H1 (cell line): ENCODE results near the gene ELMOD1. TPM values are rescaled to one million over a fixed set of nuclear protein-coding genes. Genes with fewer than 3 reads are reported as not detected.

Experiments
- CTCF ChIA-PET: fragments of 300-600 bp; sonication (Branson Sonifier 250); formaldehyde crosslinking; loops from one replicate; lab custom pipeline; 2021; ENCODE audit not compliant: partially characterized antibody; lab: Charles Lee
- POLR2A ChIA-PET: fragments of 300-600 bp; sonication (Branson Sonifier 250); formaldehyde crosslinking; loops from one replicate; lab custom pipeline; 2021; ENCODE audit warnings: inconsistent platforms; ENCODE audit not compliant: partially characterized antibody; lab: Charles Lee
- DNase-seq, 2 experiments: peaks; one replicate each; pipeline versions ENCODE4 v3.0.0 to v3.0.0-alpha.2; 2010 to 2022; ENCODE audit warnings: low spot score in 2 of 2, low read depth in 1 of 2, mixed read lengths in 1 of 2
- FAIRE-seq: peaks from 2 replicates; lab custom pipeline; 2011; peaks lifted over from hg19 to GRCh38; lab: Jason Lieb, UNC
- H2AFZ ChIP-seq: 2 replicates; pipeline ENCODE4 v1.8.1; 2012; ENCODE audit warnings: low read length, inconsistent platforms
- H2AK5ac ChIP-seq: 2 replicates; pipeline ENCODE4 v1.6.1; 2013; ENCODE audit warnings: low read depth, low read length
- H2BK120ac ChIP-seq: replicated peaks from 2 replicates; pipeline ENCODE3; 2013; ENCODE audit warnings: low read depth, low read length, inconsistent platforms
- H2BK12ac ChIP-seq: 2 replicates; pipeline ENCODE4 v1.6.1; 2013; ENCODE audit warnings: low read depth, low read length
- H2BK15ac ChIP-seq: 2 replicates; pipeline ENCODE4 v1.6.1; 2013; ENCODE audit warnings: low read length
- H2BK20ac ChIP-seq: 2 replicates; pipeline ENCODE4 v1.6.1; 2013; ENCODE audit warnings: low read length
- H2BK5ac ChIP-seq: 2 replicates; pipeline ENCODE4 v1.6.1; 2013; ENCODE audit warnings: low read depth, low read length
- H3K14ac ChIP-seq: 2 replicates; pipeline ENCODE4 v1.6.1; 2013; ENCODE audit warnings: inconsistent platforms; ENCODE audit not compliant: insufficient read length
- H3K18ac ChIP-seq: 2 replicates; pipeline ENCODE4 v1.6.1; 2013; ENCODE audit warnings: low read length; ENCODE audit errors: extremely low read depth
- H3K23ac ChIP-seq: 2 replicates; pipeline ENCODE4 v1.6.1; 2013; ENCODE audit warnings: inconsistent platforms; ENCODE audit not compliant: insufficient read length
- H3K23me2 ChIP-seq: 2 replicates; pipeline ENCODE4 v1.6.1; 2013; ENCODE audit warnings: low read depth, low read length
- H3K27ac ChIP-seq: 2 replicates; pipeline ENCODE4 v1.6.1; 2011; ENCODE audit warnings: low read depth, low read length, inconsistent platforms
- H3K27me3 ChIP-seq, 4 experiments: replicated peaks in 1 of 4; 1 replicate in 1 of 4; 2 replicates in 3 of 4; pipeline versions ENCODE4 v1.6.1 to v1.8.1; 2011 to 2013; ENCODE audit warnings: low read length in 3 of 4, mild to moderate bottlenecking in 3 of 4, inconsistent platforms in 2 of 4, mixed read lengths in 2 of 4, moderate library complexity in 1 of 4; ENCODE audit not compliant: control insufficient read depth in 3 of 4, insufficient read depth in 3 of 4; ENCODE audit errors: extremely low read depth in 1 of 4
- H3K36me3 ChIP-seq, 4 experiments: 2 replicates each; pipeline versions ENCODE4 v1.6.1 to v1.8.1; 2011 to 2013; ENCODE audit warnings: mild to moderate bottlenecking in 4 of 4, low read length in 3 of 4, moderate library complexity in 2 of 4, control low read depth in 1 of 4, inconsistent platforms in 1 of 4; ENCODE audit not compliant: insufficient read depth in 4 of 4, control insufficient read depth in 2 of 4
- H3K4ac ChIP-seq: replicated peaks from 2 replicates; pipeline ENCODE3; 2013; ENCODE audit warnings: low read length, low read depth, mixed read lengths, inconsistent platforms; ENCODE audit not compliant: insufficient read length
- H3K4me1 ChIP-seq, 4 experiments: replicated peaks in 1 of 4; 1 replicate in 1 of 4; 2 replicates in 3 of 4; pipeline versions ENCODE4 v1.6.1 to v1.8.1; 2011 to 2013; ENCODE audit warnings: low read length in 3 of 4, inconsistent platforms in 2 of 4, mixed read lengths in 1 of 4; ENCODE audit not compliant: insufficient read depth in 4 of 4, control insufficient read depth in 3 of 4
- H3K4me2 ChIP-seq, 2 experiments: 2 replicates each; pipeline versions ENCODE4 v1.6.1 to v1.8.1; 2011 to 2013; ENCODE audit warnings: low read depth in 2 of 2, low read length in 2 of 2, control low read depth in 1 of 2, inconsistent platforms in 1 of 2, mild to moderate bottlenecking in 1 of 2; ENCODE audit not compliant: insufficient read depth in 1 of 2
- H3K4me3 ChIP-seq, 4 experiments: fragments of 200-600, 300-600 bp in 1 of 4; sonication (generic), shearing (Covaris generic), sonication (Bioruptor Twin) in 1 of 4; 2 replicates each; pipeline versions ENCODE4 v1.5.1 to v1.8.1; 2011 to 2016; ENCODE audit warnings: low read length in 4 of 4, low read depth in 3 of 4, control low read depth in 2 of 4, inconsistent platforms in 2 of 4, mild to moderate bottlenecking in 2 of 4, mixed read lengths in 1 of 4, moderate library complexity in 1 of 4; ENCODE audit not compliant: insufficient read depth in 2 of 4; ENCODE audit errors: extremely low read depth in 1 of 4
- H3K56ac ChIP-seq: replicated peaks from 2 replicates; pipeline ENCODE3; 2013; ENCODE audit warnings: low read depth, mild to moderate bottlenecking, mixed read lengths, low read length, inconsistent platforms; ENCODE audit not compliant: insufficient read length
- H3K79me1 ChIP-seq: 2 replicates; pipeline ENCODE4 v1.6.1; 2013; ENCODE audit warnings: low read depth, low read length, control low read depth
- H3K79me2 ChIP-seq, 2 experiments: 2 replicates each; pipeline versions ENCODE4 v1.6.1 to v1.8.1; 2012 to 2013; ENCODE audit warnings: low read length in 2 of 2, mild to moderate bottlenecking in 2 of 2, inconsistent platforms in 1 of 2; ENCODE audit not compliant: insufficient read depth in 2 of 2, control insufficient read depth in 1 of 2
- H3K9ac ChIP-seq, 4 experiments: replicated peaks in 1 of 4; 1 replicate in 1 of 4; 2 replicates in 3 of 4; pipeline versions ENCODE4 v1.6.1 to v1.8.1; 2011 to 2013; ENCODE audit warnings: low read depth in 3 of 4, low read length in 3 of 4, control low read depth in 2 of 4, mild to moderate bottlenecking in 2 of 4, moderate library complexity in 2 of 4, inconsistent platforms in 1 of 4; ENCODE audit errors: extremely low read depth in 1 of 4
- H3K9me3 ChIP-seq, 2 experiments: 2 replicates each; pipeline versions ENCODE4 v1.6.1 to v1.8.1; 2012 to 2013; ENCODE audit warnings: mild to moderate bottlenecking in 2 of 2, moderate library complexity in 2 of 2, control low read depth in 1 of 2, inconsistent platforms in 1 of 2, low read depth in 1 of 2, low read length in 1 of 2, mixed read lengths in 1 of 2; ENCODE audit not compliant: insufficient read depth in 2 of 2
- H4K20me1 ChIP-seq, 2 experiments: replicated peaks in 1 of 2; 2 replicates each; pipeline versions ENCODE3 to v1.8.1; 2011 to 2013; ENCODE audit warnings: inconsistent platforms in 2 of 2, low read length in 2 of 2, mild to moderate bottlenecking in 1 of 2; ENCODE audit not compliant: insufficient read depth in 2 of 2, control insufficient read depth in 1 of 2
- H4K5ac ChIP-seq: 2 replicates; pipeline ENCODE4 v1.6.1; 2013; ENCODE audit warnings: low read length, low read depth, mixed read lengths, inconsistent platforms; ENCODE audit not compliant: insufficient read length
- H4K8ac ChIP-seq: 2 replicates; pipeline ENCODE4 v1.8.0; 2013; ENCODE audit warnings: mild to moderate bottlenecking, moderate library complexity, low read length, inconsistent platforms; ENCODE audit not compliant: insufficient read depth; ENCODE audit errors: extremely low read depth
- H4K91ac ChIP-seq: replicated peaks from 2 replicates; pipeline ENCODE3; 2013; ENCODE audit warnings: low read length, mixed read lengths, inconsistent platforms; ENCODE audit not compliant: insufficient read length
- ASH2L ChIP-seq: fragments of 200-600, 300-600 bp; sonication (generic); IDR thresholded peaks from one replicate; pipeline ENCODE4 v1.7.1; 2017; ENCODE audit warnings: low read length
- BACH1 ChIP-seq: IDR thresholded peaks from 2 replicates; pipeline ENCODE4 v1.6.1; 2012; ENCODE audit warnings: low read length, improper control_type of control experiment
- CBX5 ChIP-seq: fragments of 300-800, 300-1000 bp; sonication (generic); IDR thresholded peaks from 2 replicates; pipeline ENCODE4 v1.7.1; 2016; ENCODE audit warnings: antibody characterized with exemption, low read length, low read depth
- CBX8 ChIP-seq: fragments of 300-800, 300-1000 bp; sonication (generic); IDR thresholded peaks from 2 replicates; pipeline ENCODE4 v1.7.1; 2016; ENCODE audit warnings: low read depth, low read length, borderline replicate concordance
- CEBPB ChIP-seq: IDR thresholded peaks from 2 replicates; pipeline ENCODE4 v1.6.1; 2012; ENCODE audit warnings: low read depth, low read length
- CHD1 ChIP-seq: IDR thresholded peaks from 2 replicates; pipeline ENCODE4 v1.6.1; 2012; ENCODE audit warnings: low read depth, low read length, improper control_type of control experiment
- CTBP2 ChIP-seq: IDR thresholded peaks from 2 replicates; pipeline ENCODE4 v1.7.0; 2011; ENCODE audit warnings: borderline replicate concordance, mild to moderate bottlenecking, moderate library complexity, mixed read lengths, low read length; ENCODE audit not compliant: insufficient read depth, insufficient read length
- EP300 ChIP-seq, 2 experiments: IDR thresholded peaks; 1 replicate in 1 of 2; 2 replicates in 1 of 2; pipeline ENCODE4 v1.6.1; 2011 to 2012; ENCODE audit warnings: low read depth in 2 of 2, low read length in 2 of 2, mild to moderate bottlenecking in 2 of 2, borderline replicate concordance in 1 of 2, inconsistent platforms in 1 of 2, moderate library complexity in 1 of 2
- FOSL1 ChIP-seq: IDR thresholded peaks from 2 replicates; pipeline ENCODE4 v1.6.1; 2011; ENCODE audit warnings: mild to moderate bottlenecking, low read depth, low read length, moderate library complexity; ENCODE audit not compliant: insufficient read depth
- GABPA ChIP-seq: IDR thresholded peaks from 2 replicates; pipeline ENCODE4 v1.6.1; 2011; ENCODE audit warnings: mild to moderate bottlenecking, low read length, moderate library complexity, borderline replicate concordance; ENCODE audit not compliant: insufficient read depth
- SIRT6 ChIP-seq: IDR thresholded peaks from one replicate; pipeline ENCODE4 v1.7.1; 2012; ENCODE audit warnings: low read length, inconsistent platforms
- SRF ChIP-seq: IDR thresholded peaks from 2 replicates; pipeline ENCODE4 v1.6.1; 2011; ENCODE audit warnings: mild to moderate bottlenecking, low read depth, low read length, moderate library complexity
- TBP ChIP-seq: IDR thresholded peaks from 2 replicates; pipeline ENCODE4 v1.6.1; 2011; ENCODE audit warnings: low read depth, low read length, improper control_type of control experiment
- ZNF274 ChIP-seq: IDR thresholded peaks from 2 replicates; pipeline ENCODE4 v1.7.0; 2012; ENCODE audit warnings: low read length, borderline replicate concordance; ENCODE audit errors: extremely low read depth
- polyA plus RNA-seq, 7 experiments: library from polyadenylated mRNA; depleted of rRNA in 3 of 7; stranded (reverse) in 5 of 7; unstranded in 2 of 7; fragments of >200 nt in 5 of 7; fragments of 200-250 nt in 2 of 7; gene quantifications; 1 replicate in 5 of 7; 2 replicates in 1 of 7; 4 replicates in 1 of 7; pipeline versions ENCODE4 v1.2.1 to v1.2.3, GENCODE V29; 2011 to 2013; ENCODE audit warnings: missing spikeins in 2 of 7, mixed read lengths in 2 of 7
- total RNA-seq: library from RNA; stranded (reverse); fragmentation: NEBNext Ultra II Directional; extraction: Animal tissue kit (Norgen Biotek cat#: 25700); gene quantifications from 2 replicates; pipeline ENCODE4 v1.2.1, GENCODE V29; 2021

ELMOD1 gene
- total and polyA plus RNA-seq, 2 of the 8 experiments (the other 6 are each of a cell fraction or from before 2014, with no cell fraction given): 0.47 to 1.6 TPM

GRCh38 chr11:107659310-107659709 is 68.4 kb downstream of the ELMOD1 start:
- Histone ChIP-seq H4K20me1 (no peaks in the 10 kb centered on the region), H3K79me1 (no peaks in the 10 kb centered on the region), H3K14ac (no peak overlapping the region), H3K23me2 (no peaks in the 10 kb centered on the region), H2BK15ac (no peak overlapping the region), H3K23ac (no peak overlapping the region), H2BK20ac (no peak overlapping the region), H3K27ac (no peak overlapping the region), H3K4me3 (no peak overlapping the region), H2AK5ac (no peak overlapping the region), H2BK12ac (no peak overlapping the region), H3K4me2 (no peak overlapping the region), H3K9ac (no peak overlapping the region), H3K36me3 (no peaks in the 10 kb centered on the region), H3K4ac (no peak overlapping the region), H3K56ac (no peak overlapping the region), H2AFZ (no peak overlapping the region), H2BK120ac (no peak overlapping the region), H3K27me3 (no peaks in the 10 kb centered on the region), H3K79me2 (no peaks in the 10 kb centered on the region), H3K9me3 (no peaks in the 10 kb centered on the region), H4K91ac (no peak overlapping the region), H4K8ac (no peak overlapping the region), H3K18ac (no peak overlapping the region), H4K5ac (no peak overlapping the region), H2BK5ac (no peak overlapping the region), H3K4me1 (peaks cover 0 to 10% (median 4%) of the 10 kb centered on the region in 4 experiments; a peak in 3 of 7 replicates)
- POLR2A ChIA-PET: no interaction called here
- CTCF ChIA-PET: interaction anchor here (0.7 to 1.6 kb wide), 6 partner anchors 8 to 96 kb away, joined by 3 to 6 read pairs (median 6); no protein-coding TSS in a partner anchor
- FAIRE-seq (no peak), DNase-seq (no peak)
- TF ChIP-seq ZNF274: no peak
- TF ChIP-seq SIRT6: no peak
- TF ChIP-seq CHD1: no peak
- TF ChIP-seq CBX8: no peak
- no peak for TF ChIP-seq EP300 (IDR thresholded peaks at IDR 0.05; ENCODE audit: borderline replicate concordance in 1 of 2, low read depth in 2 of 2, low read length in 2 of 2)
- no peak for TF ChIP-seq CEBPB
- TF ChIP-seq SRF: no peak
- TF ChIP-seq FOSL1: no peak
- TF ChIP-seq CTBP2: no peak
- TF ChIP-seq ASH2L: no peak
- no peak for TF ChIP-seq GABPA
- no peak for TF ChIP-seq BACH1
- no peak for TF ChIP-seq CBX5
- no peak for TF ChIP-seq TBP
